RWPE1 (cell line): ENCODE data around the gene ARL13B.
A peak's percentile ranks its signal among the peaks of the same experiment; 100 is the strongest.
"Not testable (repeated sequence)": the region's sequence is repeated elsewhere in the genome, so short reads cannot be mapped to it uniquely, and the experiment has no call there.

ENCODE experiments used
- CTCF ChIA-PET: fragments of 350-600 bp; sonication (Branson Sonifier 250); formaldehyde crosslinking; extraction: SDS; loops from one replicate; lab custom pipeline; 2021; lab: Yijun Ruan, JAX
- POLR2A ChIA-PET: fragments of 400-600 bp; formaldehyde crosslinking; extraction: SDS; loops from one replicate; lab custom pipeline; 2020; ENCODE audit warnings: antibody characterized with exemption; ENCODE audit not compliant: low non-redundant PET; lab: Yijun Ruan, JAX
- DNase-seq: peaks from one replicate; pipeline ENCODE4 v3.0.0; 2012; ENCODE audit warnings: low spot score
- H3K27ac ChIP-seq: fragments of 450-650 bp; 2 replicates; pipeline ENCODE4 v1.5.1; 2017
- CTCF ChIP-seq: fragments of 450-650 bp; conservative IDR thresholded peaks from 2 replicates; pipeline ENCODE4 v1.5.1; 2017; ENCODE audit warnings: low read depth, mild to moderate bottlenecking

The ARL13B gene

DNA sequence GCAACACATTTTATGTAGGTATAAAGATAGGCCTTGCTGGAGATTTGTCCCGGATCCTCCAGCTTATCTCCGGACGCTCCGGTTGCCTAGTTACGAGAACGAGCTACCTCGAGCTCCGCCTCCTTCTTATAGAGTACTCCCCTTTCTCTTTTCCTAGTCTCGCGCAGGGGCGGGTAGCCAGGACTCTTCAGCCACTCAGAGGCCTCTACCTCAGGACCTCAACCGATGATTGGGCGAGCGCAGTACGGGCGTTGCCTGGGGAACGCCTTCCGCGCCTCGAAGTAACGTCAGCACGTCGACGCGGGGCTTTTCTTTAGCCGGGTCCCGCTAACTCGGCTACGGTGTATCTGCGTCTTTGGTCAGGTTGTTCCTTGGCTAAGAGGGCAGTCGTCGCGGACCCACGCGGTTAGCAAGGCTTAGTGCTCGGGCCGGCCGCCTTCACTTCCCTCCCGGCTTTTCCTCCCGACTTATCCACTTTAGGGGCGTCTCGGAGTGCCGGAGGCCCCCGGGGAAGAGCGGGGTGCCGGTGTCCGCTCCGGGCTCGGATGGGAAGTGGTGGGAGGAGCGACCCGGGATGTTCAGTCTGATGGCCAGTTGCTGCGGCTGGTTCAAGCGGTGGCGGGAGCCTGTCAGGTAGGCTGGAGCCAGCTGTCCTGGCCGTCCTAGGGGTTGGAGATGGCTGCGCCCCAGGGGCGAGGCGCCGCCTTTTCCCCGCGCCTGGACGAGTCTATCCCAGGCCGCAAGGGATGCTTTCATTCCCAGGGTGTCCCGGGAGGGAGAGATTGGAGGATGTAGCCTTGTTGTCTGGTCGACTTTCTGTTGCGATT, at the start of gene ARL13B:
Gene ARL13B, plus strand, starts transcription at position 306 of the 827 bp plus-strand sequence. Its CDS starts 269 bp downstream, at position 575.
- ChIA-PET CTCF (no interaction called here), POLR2A (no interaction called here)
- no peak for TF ChIP-seq CTCF
- peak within 1 kb of the TSS; percentile 93 for H3K27ac ChIP-seq
- peak; percentile 98 for DNase-seq

DNA sequence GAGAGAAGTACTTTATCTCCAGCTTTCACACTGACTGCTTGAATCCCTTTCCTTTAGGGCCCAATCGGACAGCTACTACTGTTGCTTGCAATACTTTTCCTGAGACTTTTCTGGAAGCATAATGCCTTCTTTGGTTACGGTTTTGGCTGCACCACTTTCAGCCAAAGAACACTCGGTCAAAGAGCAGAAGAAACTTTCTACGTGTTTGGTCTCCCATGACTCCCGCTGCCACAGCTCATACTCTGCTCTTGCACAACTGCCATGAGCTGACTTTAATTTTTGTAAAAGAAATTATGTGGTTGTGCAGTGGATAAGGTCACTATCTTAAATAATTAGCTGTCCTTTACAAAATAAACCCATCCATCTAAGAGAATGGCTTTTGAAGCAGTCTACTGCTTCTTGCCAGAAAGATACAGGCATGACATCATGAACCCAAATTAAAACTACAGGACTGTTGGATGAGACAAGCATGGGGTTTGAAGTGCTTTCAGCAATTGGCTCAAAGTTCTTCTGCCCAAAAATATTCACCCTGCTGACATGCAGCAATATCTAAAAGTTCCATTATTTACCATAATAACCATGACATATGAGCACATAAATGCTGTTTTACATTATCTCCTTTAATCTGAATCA, 48.2 kb upstream of the ARL13B start:
- POLR2A ChIA-PET: interaction anchor here (0.6 kb wide), 1 partner anchor 8 kb away, joined by 3 read pairs; no protein-coding TSS in a partner anchor
- CTCF ChIA-PET: no interaction called here

DNA sequence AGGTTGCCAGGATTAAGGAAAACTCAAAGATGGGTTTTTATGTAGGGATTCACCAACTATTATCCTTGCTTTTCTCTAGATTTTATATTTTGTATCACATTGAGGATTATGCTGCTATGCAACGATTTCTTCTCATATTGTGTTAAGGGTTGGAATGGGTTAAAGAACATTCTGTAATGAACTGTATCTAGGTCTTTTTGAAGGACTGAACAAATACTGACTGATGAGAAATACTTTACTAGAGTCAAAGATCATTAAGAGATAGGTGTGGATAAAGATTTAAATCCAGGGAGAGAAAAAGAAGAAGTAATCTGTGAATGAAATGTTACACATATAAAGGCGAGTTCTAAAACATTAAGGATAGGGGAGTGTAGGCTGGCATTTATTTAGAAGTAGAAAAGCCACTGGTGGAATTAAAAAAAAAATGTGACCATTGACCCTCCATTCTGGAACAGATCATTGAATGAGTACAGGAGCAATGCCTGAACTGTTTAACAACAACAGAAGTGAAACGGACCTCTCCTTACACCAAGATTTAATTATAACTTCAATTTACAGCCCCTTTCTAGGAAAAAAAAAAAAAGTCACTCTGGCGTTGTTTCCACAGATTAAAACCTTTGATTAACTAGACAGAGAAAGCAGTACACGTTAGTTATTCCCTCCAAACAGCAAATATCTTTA, 45.4 kb upstream of the ARL13B start:
- H3K27ac ChIP-seq: no peak overlapping the region
- DNase-seq: no peak
- no peak for TF ChIP-seq CTCF
- ChIA-PET POLR2A (no interaction called here), CTCF (no interaction called here)

More for the DNA sequence above, 48.2 kb upstream of the ARL13B start:
- no peak for DNase-seq
- H3K27ac ChIP-seq: no peak overlapping the region
- no peak for TF ChIP-seq CTCF

GRCh38 chr3:93936549-93936948, 43.4 kb upstream of the ARL13B start:
- TF ChIP-seq CTCF: no peak
- ChIA-PET POLR2A (no interaction called here), CTCF (no interaction called here)
- no peak for DNase-seq
- no peak overlapping the region for H3K27ac ChIP-seq

DNA sequence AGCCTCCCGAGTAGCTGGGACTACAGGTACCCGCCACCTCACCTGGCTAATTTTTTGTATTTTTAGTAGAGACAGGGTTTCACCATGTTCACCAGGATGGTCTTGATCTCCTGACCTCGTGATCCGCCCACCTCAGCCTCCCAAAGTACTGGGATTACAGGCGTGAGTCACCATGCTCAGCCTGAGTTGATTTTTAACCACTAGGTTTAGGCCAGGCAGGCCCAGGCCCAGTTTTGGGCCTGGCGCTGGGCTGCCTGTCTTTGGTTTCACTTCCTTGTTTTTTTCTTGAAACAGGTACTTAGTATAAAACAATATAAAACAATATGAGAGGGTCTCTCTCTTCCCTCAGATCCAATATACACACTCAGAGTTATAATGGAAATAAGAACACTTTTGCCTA, 42.5 kb upstream of the ARL13B start:
- DNase-seq, POLR2A ChIA-PET, CTCF ChIA-PET, H3K27ac ChIP-seq: not testable (repeated sequence)

- POLR2A ChIA-PET, DNase-seq, H3K27ac ChIP-seq, CTCF ChIA-PET: not testable (repeated sequence)
Measured at GRCh38 chr3:93949958-93950357, 30.0 kb upstream of the ARL13B start.

GRCh38 chr3:93961026-93961425, 18.9 kb upstream of the ARL13B start:
- ChIA-PET POLR2A (no interaction called here), CTCF (no interaction called here)
- H3K27ac ChIP-seq: no peak overlapping the region
- no peak for DNase-seq
- TF ChIP-seq CTCF: no peak
